Peyer's patch (tissue), 4 donors: ENCODE data around the gene OR2C1. TPM values are rescaled to one million over a fixed set of nuclear protein-coding genes. Genes with fewer than 3 reads are reported as not detected.

Experiments used
- total RNA-seq, 4 donors: library from RNA; depleted of rRNA; stranded (reverse); fragments of >200 nt; gene quantifications; one replicate each; pipeline ENCODE4 v1.1.0, GENCODE V29; 2016

The OR2C1 gene
- total RNA-seq, 4 donors from 2014 or later: not detected

Other genes with a start within 250 kb of the OR2C1 start
- gene ZNF205, start 243.3 kb upstream of the OR2C1 start, total RNA-seq: 10 to 100 TPM in 3 of 4 donors, 1 to 10 TPM in 1; 5.0 to 24.6 (median 16.2) TPM
- gene ZNF213, start 220.9 kb upstream of the OR2C1 start, total RNA-seq: 10 to 100 TPM; 14.9 to 40.6 (median 18.4) TPM
- gene OR1F1, start 167.7 kb upstream of the OR2C1 start, total RNA-seq: not detected
- 10 to 100 TPM in 2 of 4 donors, 1 to 10 TPM in 2; 8.6 to 13.0 (median 10.0) TPM for gene ZNF200, start 120.7 kb upstream of the OR2C1 start, total RNA-seq
- 1 to 10 TPM; 1.2 to 6.6 (median 2.2) TPM for gene MEFV, start 99.3 kb upstream of the OR2C1 start, total RNA-seq
- gene ZNF263, start 72.4 kb upstream of the OR2C1 start, total RNA-seq: 10 to 100 TPM; 19.0 to 35.8 (median 27.5) TPM
- gene TIGD7, start 50.5 kb upstream of the OR2C1 start, total RNA-seq: 10 to 100 TPM in 1 of 4 donors, 1 to 10 TPM in 3; 1.2 to 14.9 (median 2.9) TPM
- gene ZNF75A, start 50.4 kb upstream of the OR2C1 start, total RNA-seq: 10 to 100 TPM; 19.3 to 56.9 (median 41.6) TPM
- gene ZSCAN32, start 45.1 kb downstream of the OR2C1 start, total RNA-seq: 10 to 100 TPM; 12.4 to 23.1 (median 15.3) TPM
- gene ZNF174, start 45.3 kb downstream of the OR2C1 start, total RNA-seq: 10 to 100 TPM in 3 of 4 donors, 1 to 10 TPM in 1; 7.4 to 19.8 (median 15.7) TPM
- 1 to 10 TPM; 1.1 to 3.3 (median 1.8) TPM for gene ZNF597, start 87.6 kb downstream of the OR2C1 start, total RNA-seq
- gene NAA60, start 87.8 kb downstream of the OR2C1 start, total RNA-seq: 100 to 1,000 TPM in 2 of 4 donors, 10 to 100 TPM in 2; 80.9 to 110 (median 96.8) TPM
- gene C16orf90, start 139.6 kb downstream of the OR2C1 start, total RNA-seq: not detected
- 10 to 100 TPM in 1 of 4 donors, 1 to 10 TPM in 3; 6.6 to 37.1 (median 7.7) TPM for gene CLUAP1, start 145.1 kb downstream of the OR2C1 start, total RNA-seq
- gene NLRC3, start 221.5 kb downstream of the OR2C1 start, total RNA-seq: 10 to 100 TPM in 1 of 4 donors, 1 to 10 TPM in 3; 4.4 to 32.2 (median 7.3) TPM